ENCODE data around the gene RGS12. TPM values are rescaled to one million over a fixed set of nuclear protein-coding genes. Genes with fewer than 3 reads are reported as not detected.

Gene RGS12
- total RNA-seq, 1 donor from 2014 or later, result 81.9 TPM

DNA sequence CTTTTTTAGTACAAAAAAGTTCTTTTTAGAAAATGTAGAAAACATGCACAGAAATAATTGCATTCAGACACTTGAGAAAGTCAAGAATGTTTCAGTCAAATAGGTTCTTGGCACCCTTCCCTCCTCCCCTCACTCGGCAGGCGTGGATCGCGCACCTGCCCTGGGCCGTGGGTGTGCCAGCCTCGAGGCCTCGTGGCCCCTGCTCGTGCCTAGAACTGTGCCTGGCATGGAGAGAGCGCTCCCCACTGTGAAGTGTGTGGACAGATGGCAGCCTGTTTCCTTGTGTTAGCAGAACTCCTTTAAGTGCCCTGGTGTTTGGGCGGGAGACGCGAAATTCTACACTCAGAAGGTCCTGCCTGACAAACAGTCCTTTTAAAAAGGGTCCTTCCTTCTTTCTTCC, 14.7 kb downstream of the RGS12 start:
- Mint-ChIP-seq H3K4me1 (peaks cover 34% of the 10 kb centered on the region), H3K27ac (no peak overlapping the region)

DNA sequence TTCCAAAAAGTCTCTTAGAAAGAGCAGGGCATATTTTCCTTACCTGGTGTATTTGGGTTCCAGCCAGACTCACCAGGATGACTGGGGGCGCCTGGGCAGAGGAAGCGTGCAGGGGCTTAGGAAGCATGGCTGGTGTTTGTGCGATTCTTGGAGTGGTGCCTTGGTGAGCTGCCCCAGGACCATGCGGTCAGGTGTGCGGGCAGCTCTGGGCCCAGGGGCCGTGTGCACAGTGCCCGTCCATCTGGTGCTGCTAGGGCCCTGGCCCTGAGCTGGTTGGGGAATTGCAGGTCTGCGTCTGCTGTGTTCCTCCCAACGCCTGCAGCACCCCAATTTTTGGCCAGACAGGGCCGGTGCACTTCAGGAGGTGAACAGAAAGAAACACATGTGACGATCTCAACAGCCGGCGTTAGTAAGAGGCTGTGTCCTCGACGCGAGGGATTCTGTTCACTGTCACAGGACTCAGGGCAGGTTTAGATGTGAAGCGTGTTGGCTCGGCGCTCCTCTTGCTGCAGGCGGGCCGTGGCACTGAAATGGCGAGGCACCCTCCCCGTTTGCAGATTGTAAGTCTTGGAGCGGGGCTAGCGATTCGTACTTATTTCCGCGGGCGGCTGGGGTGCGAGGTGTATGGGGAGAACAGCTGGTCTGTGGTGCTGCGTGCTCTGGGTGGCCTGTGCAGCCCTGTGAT, 15.2 kb downstream of the RGS12 start:
- Mint-ChIP-seq H3K27ac (no peak overlapping the region), H3K9me3 (no peaks in the 10 kb centered on the region), H3K36me3 (no peaks in the 10 kb centered on the region), H3K27me3 (ENCODE audit: low read depth) (no peaks in the 10 kb centered on the region), H3K4me1 (peaks cover 33% of the 10 kb centered on the region), H3K4me3 (no peak overlapping the region)
- peak; percentile 3 to 28 for DNase-seq (ENCODE audit: low spot score in 2 of 2, unreplicated experiment in 2 of 2)
- TF ChIP-seq, protein P1, sequence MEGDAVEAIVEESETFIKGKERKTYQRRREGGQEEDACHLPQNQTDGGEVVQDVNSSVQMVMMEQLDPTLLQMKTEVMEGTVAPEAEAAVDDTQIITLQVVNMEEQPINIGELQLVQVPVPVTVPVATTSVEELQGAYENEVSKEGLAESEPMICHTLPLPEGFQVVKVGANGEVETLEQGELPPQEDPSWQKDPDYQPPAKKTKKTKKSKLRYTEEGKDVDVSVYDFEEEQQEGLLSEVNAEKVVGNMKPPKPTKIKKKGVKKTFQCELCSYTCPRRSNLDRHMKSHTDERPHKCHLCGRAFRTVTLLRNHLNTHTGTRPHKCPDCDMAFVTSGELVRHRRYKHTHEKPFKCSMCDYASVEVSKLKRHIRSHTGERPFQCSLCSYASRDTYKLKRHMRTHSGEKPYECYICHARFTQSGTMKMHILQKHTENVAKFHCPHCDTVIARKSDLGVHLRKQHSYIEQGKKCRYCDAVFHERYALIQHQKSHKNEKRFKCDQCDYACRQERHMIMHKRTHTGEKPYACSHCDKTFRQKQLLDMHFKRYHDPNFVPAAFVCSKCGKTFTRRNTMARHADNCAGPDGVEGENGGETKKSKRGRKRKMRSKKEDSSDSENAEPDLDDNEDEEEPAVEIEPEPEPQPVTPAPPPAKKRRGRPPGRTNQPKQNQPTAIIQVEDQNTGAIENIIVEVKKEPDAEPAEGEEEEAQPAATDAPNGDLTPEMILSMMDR (IDR thresholded peaks at IDR 0.05; ENCODE audit: unreplicated experiment), result no peak

More for the DNA sequence above, 14.7 kb downstream of the RGS12 start:
- no peaks in the 10 kb centered on the region for H3K9me3 Mint-ChIP-seq
- no peak overlapping the region for H3K4me3 Mint-ChIP-seq
- no peaks in the 10 kb centered on the region for H3K27me3 Mint-ChIP-seq (ENCODE audit: low read depth)
- TF ChIP-seq, protein P1 (IDR thresholded peaks at IDR 0.05; ENCODE audit: unreplicated experiment), result no peak
- DNase-seq (ENCODE audit: low spot score in 2 of 2, unreplicated experiment in 2 of 2), result peak in 1 of 2 experiments; percentile 33
- H3K36me3 Mint-ChIP-seq, result no peaks in the 10 kb centered on the region

DNA sequence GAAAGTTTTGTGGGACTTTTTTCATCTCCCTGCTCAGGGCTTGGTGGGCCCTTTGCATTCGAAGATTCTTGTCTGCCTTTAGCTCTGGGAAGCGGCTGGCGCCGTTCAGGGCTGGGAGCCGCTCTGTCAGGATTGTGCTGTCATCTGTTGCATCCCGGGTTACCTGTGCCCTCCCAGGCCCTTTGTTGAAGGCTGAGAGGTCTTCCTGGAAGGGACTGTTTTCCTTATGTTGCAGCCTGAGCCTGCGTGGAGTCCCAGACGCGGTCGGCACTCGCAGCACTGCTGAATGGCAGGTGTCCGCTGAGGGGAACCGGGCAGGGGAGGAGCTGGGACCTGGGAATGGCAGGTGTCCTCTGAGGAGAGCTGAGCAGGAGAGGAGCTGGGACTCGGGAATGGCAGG, 15.9 kb downstream of the RGS12 start:
- H3K4me3 Mint-ChIP-seq, result no peak overlapping the region
- no peaks in the 10 kb centered on the region for H3K27me3 Mint-ChIP-seq (ENCODE audit: low read depth)
- H3K36me3 Mint-ChIP-seq, result no peaks in the 10 kb centered on the region
- TF ChIP-seq, protein P1 (IDR thresholded peaks at IDR 0.05; ENCODE audit: unreplicated experiment), result no peak
- no peaks in the 10 kb centered on the region for H3K9me3 Mint-ChIP-seq
- peak in 1 of 2 experiments; percentile 31 for DNase-seq (ENCODE audit: low spot score in 2 of 2, unreplicated experiment in 2 of 2)
- H3K27ac Mint-ChIP-seq, result peak overlapping the region; percentile 21
- H3K4me1 Mint-ChIP-seq, result peaks cover 31% of the 10 kb centered on the region

DNA sequence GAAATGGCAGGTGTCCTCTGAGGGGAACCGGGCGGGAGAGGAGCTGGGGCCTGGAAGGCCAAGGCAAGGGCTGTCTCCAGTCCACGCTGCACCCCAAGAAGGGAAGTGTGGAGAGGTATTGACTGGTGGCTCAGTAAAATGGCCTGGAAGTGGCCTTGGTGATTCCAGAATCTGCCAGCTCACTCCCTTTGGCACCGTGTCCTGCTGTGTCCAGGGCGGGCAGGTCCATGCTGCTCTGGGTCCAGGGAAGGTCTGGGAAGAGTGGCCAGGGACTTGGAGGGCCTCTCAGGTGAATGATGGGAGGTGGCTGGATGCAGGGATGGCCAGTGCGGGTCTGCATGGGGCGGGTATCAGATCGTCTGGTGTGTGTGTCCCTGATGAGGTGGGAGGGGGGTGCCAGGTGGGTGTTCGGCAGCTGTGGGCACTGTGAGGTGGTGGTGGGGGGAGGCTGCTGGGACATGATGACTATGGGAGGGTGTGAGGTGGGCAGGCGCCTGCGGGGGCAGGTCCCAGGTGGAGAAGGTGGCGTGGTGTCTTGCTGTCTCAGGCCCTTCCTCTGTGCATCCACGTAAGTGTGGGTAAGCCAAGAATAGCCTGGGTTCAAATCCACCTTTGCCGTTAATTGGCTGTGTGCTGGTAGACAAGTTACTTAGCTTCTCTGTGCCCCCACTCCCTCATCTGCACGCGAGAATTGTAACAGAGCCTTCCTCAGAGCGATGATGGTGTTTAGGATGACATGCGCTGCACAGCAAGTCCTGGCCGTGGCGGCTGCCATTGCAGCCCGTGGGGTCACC, 17.7 kb downstream of the RGS12 start:
- Mint-ChIP-seq H3K27me3 (ENCODE audit: low read depth) (no peaks in the 10 kb centered on the region), H3K4me3 (no peak overlapping the region), H3K27ac (no peak overlapping the region), H3K4me1 (peaks cover 13% of the 10 kb centered on the region), H3K36me3 (no peaks in the 10 kb centered on the region), H3K9me3 (no peaks in the 10 kb centered on the region)
- DNase-seq (ENCODE audit: low spot score in 2 of 2, unreplicated experiment in 2 of 2), result peak in 1 of 2 experiments; percentile 31
- TF ChIP-seq, protein P1 (IDR thresholded peaks at IDR 0.05; ENCODE audit: unreplicated experiment), result no peak

DNA sequence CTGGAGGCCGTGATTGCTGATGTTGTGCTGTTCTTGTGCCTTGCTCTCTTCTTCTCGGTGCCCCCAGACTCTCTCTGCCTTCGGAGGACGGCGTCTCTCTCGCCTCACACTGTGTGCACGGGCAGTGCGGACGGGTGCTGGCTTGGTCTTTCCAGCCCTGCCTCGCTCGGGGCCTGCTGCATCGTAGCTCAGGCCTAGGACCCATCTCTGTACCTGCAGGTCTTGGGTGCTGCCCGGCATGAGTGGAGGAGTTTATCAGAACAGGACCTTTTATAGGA, 18.2 kb downstream of the RGS12 start:
- DNase-seq (ENCODE audit: low spot score in 2 of 2, unreplicated experiment in 2 of 2), result peak in 1 of 2 experiments; percentile 25
- Mint-ChIP-seq H3K4me3 (no peak overlapping the region), H3K9me3 (no peaks in the 10 kb centered on the region), H3K27me3 (ENCODE audit: low read depth) (no peaks in the 10 kb centered on the region), H3K27ac (no peak overlapping the region), H3K36me3 (peaks cover 3% of the 10 kb centered on the region), H3K4me1 (peaks cover 8% of the 10 kb centered on the region)
- TF ChIP-seq, protein P1 (IDR thresholded peaks at IDR 0.05; ENCODE audit: unreplicated experiment), result no peak
